Amygdala (tissue), 56 donors: Measurements from ENCODE around the gene OTOL1.
A peak's percentile ranks its signal among the peaks of the same experiment; 100 is the strongest.
"Not testable (repeated sequence)": the region's sequence is repeated elsewhere in the genome, so short reads cannot be mapped to it uniquely, and the experiment has no call there.

Experiments
- DNase-seq, 56 donors: peaks; one replicate each; lab custom pipeline; 2025; lab: John Stamatoyannopoulos, UW

Gene OTOL1

DNA sequence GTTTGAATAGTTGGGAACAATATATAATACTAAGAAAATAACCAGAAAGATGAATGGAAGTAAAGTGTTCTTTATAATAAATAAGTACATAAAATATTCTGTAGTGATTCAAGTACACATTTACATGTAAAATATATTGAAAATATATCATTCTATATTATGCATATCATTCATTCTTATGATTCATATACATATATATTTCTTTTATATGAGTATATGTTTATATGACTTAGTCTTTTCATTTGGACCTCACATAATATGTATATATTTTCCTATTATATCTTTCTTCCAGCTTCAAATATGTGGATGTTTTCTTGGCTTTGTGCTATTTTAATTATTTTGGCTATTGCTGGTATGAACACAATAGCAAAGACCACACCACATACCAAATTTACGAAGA lies at the start of gene OTOL1:
Gene OTOL1, plus strand, starts transcription at position 301 of the 400 bp plus-strand sequence. Its CDS starts 0 bp downstream, at position 301.
- DNase-seq: no peak

DNA sequence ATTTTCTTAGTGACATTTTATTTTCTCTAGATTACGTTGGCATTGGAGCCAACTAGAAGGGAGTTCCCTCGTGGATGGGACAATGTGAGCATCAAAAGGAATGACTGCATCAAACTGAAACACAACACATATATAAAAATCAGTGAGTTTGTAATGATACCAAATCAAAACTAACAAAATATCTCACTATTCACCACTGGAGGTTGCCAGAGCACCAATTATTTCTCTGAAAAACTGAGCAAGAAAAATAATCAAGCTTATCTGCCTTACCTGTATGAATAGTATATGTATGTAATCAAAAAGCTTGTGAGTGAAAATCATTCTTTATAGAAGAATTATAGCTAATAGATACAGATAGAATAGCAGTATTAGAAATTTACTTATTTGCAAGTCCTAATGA lies 46.8 kb upstream of the OTOL1 start:
- no peak for DNase-seq

DNA sequence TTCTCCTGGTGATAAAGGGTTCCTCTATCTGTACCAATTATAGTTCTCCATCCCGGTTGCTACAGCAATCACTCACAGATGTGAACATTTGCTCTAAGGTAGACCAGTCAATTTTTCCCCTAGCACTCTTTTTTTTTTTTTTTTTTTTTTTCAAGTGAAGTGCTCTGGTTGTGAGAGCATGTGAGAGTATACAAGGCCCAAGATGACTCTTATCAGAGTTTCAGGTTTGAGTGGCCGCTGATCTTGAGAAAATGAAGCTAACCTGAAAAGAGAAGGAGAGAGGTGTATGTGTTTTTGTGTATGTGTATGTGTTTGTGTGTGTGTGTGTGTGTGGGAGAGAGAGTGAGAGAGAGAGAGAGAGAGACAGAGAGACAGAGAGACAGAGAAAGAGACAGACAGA lies 44.4 kb upstream of the OTOL1 start:
- no peak for DNase-seq

DNA sequence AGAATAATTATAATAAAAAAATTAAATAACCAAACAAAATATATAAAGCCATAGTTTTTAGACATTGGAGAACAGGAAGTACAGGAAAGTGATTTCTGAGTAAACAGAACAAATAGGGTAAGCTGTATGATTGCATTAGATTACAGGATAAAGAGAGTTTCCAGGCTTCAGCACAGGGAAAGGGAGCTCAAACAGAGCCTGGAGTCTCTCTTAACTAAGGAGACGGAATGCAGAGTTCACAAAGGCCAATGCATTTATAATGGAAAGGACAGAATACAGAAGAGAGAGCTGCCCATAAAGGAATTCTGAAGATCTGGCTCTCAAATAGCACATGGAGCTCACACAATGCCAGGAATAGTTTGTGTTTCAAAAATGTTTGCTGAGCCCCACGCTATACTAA lies 42.0 kb upstream of the OTOL1 start:
- DNase-seq: no peak

DNA sequence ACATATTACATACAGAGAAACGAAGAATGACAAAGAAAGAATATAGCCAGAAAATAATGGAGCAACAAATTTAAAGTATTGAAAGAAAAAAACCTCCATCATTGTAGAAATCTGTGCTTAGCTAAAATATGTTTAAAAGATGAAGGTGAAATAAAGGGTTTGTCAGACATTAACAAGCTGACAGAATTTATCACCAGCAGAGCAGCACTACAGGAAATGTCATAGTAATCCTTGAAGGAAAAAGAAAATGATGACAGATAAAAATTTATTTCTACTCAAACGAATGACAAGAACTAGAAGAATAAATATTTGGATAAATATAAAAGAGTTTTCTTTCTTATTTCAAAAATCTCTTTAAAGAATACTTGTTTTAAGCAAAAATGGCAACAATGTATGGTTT lies 40.6 kb upstream of the OTOL1 start:
- no peak for DNase-seq

DNA sequence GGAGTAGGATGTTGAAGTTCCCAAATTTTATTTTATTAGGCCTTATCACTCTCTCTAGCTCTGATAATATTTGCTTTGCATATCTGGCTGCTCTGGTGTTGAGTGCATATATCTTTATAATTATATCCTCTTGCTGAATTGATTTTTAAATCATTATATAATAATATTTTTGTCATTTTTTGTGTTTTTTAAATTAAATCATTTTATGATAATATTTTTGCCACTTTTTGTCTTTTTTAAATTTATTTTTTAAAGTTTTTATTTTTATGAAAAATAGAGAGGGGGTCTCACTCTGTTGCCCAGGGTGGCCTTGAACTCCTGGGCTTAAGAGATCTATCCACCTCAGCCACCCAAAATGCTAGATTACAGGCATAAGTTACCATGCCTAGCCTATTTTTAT lies 34.5 kb upstream of the OTOL1 start:
- no peak for DNase-seq

DNA sequence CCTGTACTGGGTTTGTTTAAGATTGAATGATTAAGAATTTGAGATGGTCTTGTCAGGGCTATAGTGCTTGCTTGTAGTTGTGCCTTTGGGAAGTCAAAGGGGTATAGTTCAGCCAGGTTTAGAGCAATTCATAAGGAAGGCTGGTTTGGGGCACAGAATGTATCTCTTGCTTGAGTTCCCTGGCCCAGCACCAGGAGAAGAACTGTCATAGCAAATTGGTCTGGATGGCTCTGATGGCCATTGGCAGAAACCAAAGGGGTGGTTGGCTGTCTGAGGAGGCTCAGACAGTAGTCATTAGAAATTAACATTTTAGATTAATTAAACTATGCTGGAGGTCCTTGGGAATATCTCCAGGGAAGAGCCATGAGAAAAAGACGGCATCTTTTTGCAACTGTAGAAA lies 25.4 kb upstream of the OTOL1 start:
- DNase-seq: no peak

DNA sequence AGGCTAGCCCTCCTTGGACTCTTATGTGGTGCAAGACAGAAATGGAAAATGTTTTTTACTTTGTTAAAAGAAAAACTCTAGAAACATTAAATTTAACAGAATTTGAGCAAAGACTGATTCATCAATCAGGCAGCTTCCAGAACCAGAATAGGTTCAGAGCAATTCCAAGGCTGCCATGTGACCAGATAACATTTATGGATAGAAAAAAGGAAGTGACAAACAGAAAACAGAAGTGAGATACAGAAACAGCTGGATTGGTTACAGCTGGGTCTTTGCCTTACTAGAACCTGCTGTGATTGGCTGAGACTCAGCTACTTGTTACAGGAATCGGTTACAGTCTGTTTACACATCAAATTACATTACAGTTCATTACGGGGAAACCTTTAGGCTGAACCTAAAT lies 22.5 kb upstream of the OTOL1 start:
- no peak for DNase-seq

DNA sequence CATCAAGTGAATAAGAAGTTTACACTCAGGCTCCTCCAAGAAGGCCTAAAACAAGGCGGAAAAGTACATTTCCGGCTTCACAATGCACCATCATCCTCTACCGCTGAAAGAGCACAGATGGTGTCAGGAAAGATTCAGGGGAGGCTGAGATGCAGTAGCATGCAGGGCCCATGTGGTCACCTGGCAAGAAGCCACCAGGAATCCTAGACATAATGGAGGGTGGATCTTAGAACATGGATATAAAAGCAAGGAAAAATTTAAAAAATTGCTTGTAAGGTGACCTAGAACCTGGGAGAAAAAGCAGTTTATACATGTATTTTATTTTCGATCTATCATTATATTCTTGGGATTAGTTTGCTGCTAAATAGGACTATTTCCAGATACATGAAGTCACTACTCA lies 21.9 kb upstream of the OTOL1 start:
- DNase-seq: peak in 1 of 56 donors; percentile 1

DNA sequence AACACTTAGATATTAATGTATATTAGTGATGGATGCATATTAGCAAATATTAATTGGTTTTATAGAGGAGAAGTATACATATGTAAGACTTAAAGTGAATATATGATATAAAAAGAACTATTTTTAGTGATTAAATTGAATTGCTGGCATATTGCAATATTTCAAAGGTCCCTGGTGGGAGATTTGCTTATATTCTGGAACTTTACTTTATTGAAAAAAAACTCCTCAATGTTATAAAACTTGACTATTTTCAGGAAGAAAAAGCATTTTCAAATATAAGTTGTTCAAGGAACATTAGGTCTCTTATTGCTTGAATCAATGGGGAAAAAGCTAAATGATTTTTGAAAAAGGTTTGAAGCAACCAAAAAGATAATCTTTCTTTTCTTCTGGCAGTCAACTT lies 21.4 kb upstream of the OTOL1 start:
- DNase-seq: no peak

DNA sequence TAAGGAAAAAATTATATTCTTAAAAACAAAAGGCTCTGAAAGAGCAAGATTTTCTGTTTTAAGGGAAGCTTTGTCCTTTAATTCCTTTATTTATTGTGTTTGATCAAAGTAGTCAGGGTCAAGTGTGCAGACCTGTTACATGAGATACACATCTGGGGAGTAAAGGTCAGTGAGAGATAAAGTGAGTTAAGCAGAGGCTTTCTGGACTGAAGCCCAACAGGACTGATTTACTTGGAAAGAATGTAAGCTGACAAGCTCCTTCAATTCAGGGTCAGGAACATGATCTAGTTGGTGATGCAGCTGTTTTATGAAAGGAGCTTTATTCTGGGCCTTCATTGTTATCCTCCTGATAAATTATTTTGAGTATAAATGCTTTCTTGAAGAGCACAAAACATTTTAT lies 20.7 kb upstream of the OTOL1 start:
- no peak for DNase-seq

DNA sequence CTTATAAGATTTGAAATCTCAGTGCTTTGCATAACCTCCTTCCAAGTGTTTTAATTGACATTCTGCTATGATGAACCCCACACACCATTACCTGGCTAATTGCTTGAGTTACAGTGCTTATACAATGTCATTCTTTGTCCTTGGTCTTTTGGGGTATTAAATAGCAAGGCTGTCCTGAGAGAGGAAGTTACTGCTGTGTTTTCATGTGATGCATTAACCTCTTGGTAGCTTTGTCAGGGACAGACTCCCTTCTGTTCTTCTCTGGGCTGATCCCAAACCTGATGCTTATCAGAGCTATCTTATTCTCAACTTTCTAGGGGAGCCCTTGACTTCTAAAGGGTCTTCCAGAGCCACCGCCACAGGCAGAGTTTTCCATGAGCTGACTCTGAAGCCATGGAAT lies 12.4 kb upstream of the OTOL1 start:
- no peak for DNase-seq

DNA sequence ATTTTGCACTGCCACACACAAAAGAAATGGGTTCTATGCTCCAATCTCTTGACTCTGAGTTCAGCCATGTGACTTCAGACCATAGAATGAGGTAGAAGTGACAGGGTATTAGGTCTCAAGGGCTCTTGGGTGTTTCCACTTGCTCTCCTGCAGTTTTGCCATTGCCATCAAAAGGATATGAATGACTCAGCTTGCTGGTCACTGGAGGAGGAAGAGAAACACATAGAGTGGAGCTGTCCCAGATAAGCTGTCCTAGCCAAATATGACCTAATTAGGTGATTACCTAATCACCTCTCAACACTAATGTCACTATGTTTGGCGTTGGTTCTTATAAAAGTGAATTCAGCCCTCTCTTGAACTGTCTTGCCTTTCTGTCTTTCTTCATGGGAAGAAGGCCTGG lies 8.3 kb upstream of the OTOL1 start:
- DNase-seq: not testable (repeated sequence)

DNA sequence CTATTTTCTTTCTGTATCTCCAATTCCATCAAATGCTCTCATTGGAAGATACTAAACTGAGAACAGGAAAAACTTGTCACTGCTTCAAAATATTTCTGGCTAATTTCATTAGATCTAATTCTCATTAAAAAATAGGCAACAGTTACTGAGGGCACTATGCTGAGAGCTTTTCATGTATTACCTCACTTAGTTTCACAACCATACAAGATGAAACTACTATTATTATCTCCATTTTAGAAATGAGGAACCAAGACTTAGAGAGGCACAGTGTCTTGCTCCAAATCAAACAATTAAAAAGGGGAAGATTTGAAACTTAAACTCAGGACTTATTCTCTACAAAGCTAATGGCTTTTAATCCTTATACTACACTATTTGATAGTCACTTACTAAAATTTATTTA lies 7.2 kb upstream of the OTOL1 start:
- no peak for DNase-seq

DNA sequence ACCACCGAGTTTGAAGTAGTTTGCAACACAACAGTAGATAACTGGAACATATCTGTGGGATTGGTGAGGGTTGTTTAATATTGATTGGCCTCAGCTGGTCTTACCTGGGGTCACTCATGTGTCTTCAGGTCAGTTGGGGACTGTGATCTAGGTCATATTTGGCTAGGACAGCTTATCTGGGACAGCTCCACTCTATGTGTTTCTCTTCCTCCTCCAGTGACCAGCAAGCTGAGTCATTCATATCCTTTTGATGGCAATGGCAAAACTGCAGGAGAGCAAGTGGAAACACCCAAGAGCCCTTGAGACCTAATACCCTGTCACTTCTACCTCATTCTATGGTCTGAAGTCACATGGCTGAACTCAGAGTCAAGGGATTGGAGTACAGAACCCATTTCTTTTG lies 5.8 kb upstream of the OTOL1 start:
- not testable (repeated sequence) for DNase-seq

DNA sequence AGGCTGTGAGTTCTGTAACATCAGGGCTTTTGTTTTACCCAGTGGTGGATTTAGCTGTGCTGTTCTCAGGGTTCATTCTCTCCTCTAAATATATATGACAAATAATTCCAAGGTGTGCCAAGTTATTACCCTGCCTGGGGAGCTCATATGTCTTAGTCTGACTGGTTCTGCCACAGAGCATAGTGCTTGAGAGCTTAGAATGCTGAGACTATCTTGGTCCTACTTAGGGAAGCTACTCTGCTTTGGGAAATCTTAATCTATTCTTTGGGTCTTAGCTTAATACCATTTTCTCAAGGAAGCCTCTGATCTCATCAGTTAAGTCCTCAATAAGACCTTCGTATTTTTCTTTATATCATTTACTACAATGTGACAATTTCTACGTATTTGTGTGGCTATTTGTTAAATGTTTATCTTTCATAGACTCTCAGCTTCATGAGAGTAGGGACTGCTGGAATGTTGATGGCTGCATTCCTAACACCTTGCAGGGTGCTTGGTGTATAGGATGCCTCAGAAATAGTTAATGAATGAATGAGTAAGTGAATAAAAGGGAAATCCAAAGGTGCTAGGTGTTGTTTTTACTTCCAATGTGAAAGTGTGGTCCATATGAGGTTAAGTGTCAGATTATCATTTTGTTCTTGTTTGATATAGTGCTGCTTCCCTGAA lies 1.8 kb downstream of the OTOL1 start:
- DNase-seq: no peak

DNA sequence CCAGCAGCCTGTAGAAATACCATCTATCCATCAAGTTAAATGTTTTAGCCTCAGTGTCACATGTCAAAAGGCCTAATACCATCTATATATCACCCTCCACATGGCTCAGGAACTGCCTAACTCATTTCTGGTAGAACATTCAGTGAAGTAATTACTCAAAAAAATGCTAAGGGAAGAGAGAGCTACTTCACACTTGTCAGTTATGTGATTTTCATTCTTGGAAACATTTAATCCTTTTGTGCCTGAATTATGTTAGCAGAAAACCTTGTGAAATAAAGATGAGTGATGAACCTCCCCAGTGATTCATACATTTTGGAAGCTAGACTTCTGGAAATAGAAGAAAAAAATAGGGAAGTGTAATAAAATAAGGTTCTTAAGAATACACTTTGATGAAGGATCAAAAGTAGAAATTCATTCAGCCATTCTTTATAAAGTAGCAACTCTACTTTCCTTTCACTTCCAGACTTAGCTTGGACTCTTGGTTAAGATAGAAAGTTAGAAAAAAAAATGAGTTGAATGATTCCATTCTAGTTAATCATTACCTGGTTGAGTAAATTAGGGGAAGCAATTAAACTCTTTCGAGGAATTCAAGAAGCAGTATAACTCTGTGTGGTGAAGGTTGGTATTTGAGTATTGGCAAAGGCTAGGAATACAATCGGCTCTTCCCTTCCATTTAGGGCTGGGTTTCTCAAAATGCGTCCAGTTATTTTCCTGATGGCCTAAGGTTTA lies 3.6 kb downstream of the OTOL1 start:
- DNase-seq: no peak

DNA sequence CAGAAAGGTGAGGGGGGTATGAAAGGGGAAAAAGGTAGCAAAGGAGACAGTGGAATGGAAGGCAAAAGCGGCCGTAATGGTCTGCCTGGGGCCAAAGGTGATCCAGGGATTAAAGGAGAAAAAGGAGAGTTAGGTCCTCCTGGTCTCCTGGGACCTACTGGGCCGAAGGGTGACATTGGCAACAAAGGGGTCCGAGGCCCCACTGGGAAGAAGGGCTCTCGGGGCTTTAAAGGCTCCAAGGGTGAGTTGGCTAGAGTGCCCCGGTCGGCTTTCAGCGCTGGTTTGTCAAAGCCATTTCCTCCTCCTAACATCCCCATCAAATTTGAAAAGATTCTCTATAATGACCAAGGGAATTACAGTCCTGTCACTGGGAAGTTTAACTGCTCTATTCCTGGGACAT lies 6.7 kb downstream of the OTOL1 start:
- DNase-seq: no peak

DNA sequence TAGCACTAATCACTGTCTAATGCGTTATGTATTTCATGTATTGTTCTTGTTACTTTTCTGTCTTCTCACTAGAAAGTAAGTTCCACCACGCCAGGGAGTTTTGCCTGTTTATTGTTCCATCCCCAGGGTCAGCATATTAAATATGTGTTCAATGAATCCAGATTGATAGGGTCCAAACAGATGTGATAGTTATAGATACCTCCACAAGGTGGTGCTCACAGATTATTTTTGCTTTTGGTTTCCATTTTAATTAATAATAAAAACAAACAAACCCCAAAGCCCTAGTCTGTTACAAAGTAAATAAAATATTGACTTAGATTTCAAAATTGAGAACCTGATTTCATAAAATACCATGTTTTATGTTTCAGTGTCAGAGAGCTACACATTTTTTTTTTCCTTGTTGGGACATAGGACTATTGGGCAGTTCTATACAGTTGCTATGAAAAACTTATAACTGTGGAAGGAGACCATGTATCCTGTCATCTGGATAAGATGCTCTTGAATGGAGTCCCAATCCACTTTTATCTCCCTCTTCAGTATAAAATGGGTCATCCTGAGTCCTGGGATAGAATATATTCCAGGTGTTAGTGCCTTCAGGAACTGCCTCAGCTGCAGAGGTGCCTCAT lies 12.4 kb downstream of the OTOL1 start:
- peak in 1 of 56 donors; percentile 6 for DNase-seq

DNA sequence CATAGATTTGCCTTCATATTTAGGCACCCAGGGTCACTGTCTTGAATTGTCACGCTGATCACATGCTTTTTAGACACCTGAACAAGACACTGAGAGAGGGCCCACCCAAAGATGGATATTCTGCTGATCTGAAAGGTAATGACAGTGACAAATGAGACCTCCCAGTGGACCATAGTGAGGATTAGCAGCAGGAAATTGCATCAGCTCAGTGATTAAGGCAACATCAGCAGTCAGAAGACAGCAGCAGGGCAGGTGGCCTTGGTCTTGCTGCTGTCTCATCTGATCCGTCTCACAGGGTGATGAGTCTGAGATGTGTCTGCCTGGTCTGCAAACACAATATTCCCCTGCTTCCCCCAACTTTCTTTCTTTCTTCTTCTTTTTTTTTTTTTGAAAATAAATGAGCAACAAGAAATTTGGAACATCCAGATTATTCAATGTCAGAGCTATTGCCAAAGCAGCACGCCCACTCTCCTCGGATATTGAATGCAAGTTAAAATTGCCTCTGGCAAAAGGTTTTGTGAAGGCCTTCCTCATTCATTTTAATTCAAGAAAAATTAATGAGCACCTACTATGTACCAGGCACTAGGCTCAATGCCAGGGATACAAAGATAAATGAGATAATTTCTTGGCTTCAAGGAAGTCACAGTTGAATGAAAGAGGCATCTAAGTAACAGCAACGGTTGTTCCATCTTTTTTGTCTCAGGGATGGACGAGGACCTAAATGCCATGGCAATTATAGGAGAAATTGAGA lies 14.1 kb downstream of the OTOL1 start:
- no peak for DNase-seq

DNA sequence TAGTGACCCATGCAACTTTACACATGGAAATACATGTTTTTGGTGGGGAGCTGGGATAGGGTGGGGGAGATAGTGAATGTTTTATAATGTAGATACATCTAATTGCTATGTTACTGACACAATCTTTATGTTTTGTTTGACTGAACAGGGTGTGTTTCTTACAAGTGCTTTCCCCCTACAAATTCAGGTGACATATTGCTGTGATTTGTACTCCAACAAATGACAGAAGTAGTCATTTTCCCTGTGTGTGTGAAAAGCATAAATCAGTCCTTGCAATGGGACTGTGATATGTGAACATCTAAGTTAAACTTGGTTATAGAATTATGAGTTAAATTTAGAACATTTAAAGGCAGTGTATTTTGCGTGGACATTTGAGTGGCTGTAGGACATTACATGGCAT lies 27.3 kb downstream of the OTOL1 start:
- no peak for DNase-seq
